Urinary bladder (tissue), 4 donors: ENCODE measurements around the gene NRCAM. TPM values are rescaled to one million over a fixed set of nuclear protein-coding genes. Genes with fewer than 3 reads are reported as not detected.
"Not testable (repeated sequence)": the region's sequence is repeated elsewhere in the genome, so short reads cannot be mapped to it uniquely, and the experiment has no call there.

Source experiments
- DNase-seq: peaks from one replicate; pipeline ENCODE4 v3.0.0-alpha.2; 2015; ENCODE audit errors: extremely low spot score
- H3K27ac ChIP-seq: one replicate; pipeline ENCODE4 v1.5.1; 2013; ENCODE audit warnings: low read depth, mild to moderate bottlenecking, moderate library complexity
- H3K36me3 ChIP-seq: one replicate; pipeline ENCODE4 v1.6.1; 2013; ENCODE audit warnings: mild to moderate bottlenecking, moderate library complexity; ENCODE audit not compliant: insufficient read depth
- H3K4me1 ChIP-seq: one replicate; pipeline ENCODE4 v1.6.1; 2013; ENCODE audit warnings: mild to moderate bottlenecking, moderate library complexity; ENCODE audit not compliant: insufficient read depth
- H3K4me3 ChIP-seq: one replicate; pipeline ENCODE4 v1.5.1; 2013; ENCODE audit warnings: low read depth, low read length
- WGBS: extraction: QIAGEN DNeasy Blood & Tissue Kit; methylation state at CpG from one replicate; pipeline ENCODE4 v1.1.7; 2013; 5-methylcytosine and 5-hydroxymethylcytosine counted together
- polyA plus RNA-seq: library from polyadenylated mRNA; stranded (reverse); fragments of 200-250 nt; gene quantifications from one replicate; pipeline ENCODE4 v1.2.3, GENCODE V29; 2013
- total RNA-seq: library from RNA; depleted of rRNA; stranded (reverse); fragments of >200 nt; gene quantifications from one replicate; pipeline ENCODE4 v1.2.3, GENCODE V29; 2014
- donor health status: healthy with polysubstance abuse.
- donor health status: healthy.

The NRCAM gene
- total and polyA plus RNA-seq, 2 donors = 2.0 to 9.7 TPM

- Histone ChIP-seq H3K27ac (no peak overlapping the region), H3K36me3 (no peaks in the 10 kb centered on the region), H3K4me3 (no peak overlapping the region), H3K4me1 (no peaks in the 10 kb centered on the region)
- no peak for DNase-seq
- 94% methylated on average over 6 of the region's 6 CpGs for WGBS
Observed at GRCh38 chr7:108409146-108409545, 47.1 kb downstream of the NRCAM start.

GRCh38 chr7:108408296-108408991 is 47.8 kb downstream of the NRCAM start:
- H3K36me3 ChIP-seq = no peaks in the 10 kb centered on the region
- H3K4me3 ChIP-seq = no peak overlapping the region
- no peak overlapping the region for H3K27ac ChIP-seq
- no peaks in the 10 kb centered on the region for H3K4me1 ChIP-seq
- no peak for DNase-seq
- 72% methylated on average over 7 of the region's 7 CpGs for WGBS

GRCh38 chr7:108407676-108408075 is 48.6 kb downstream of the NRCAM start:
- Histone ChIP-seq H3K4me1 (no peaks in the 10 kb centered on the region), H3K36me3 (no peaks in the 10 kb centered on the region), H3K4me3 (no peak overlapping the region), H3K27ac (no peak overlapping the region)
- no peak for DNase-seq
- 87% methylated on average over 2 of the region's 2 CpGs for WGBS

GRCh38 chr7:108406222-108406890 is 49.9 kb downstream of the NRCAM start:
- Histone ChIP-seq H3K4me1 (no peaks in the 10 kb centered on the region), H3K27ac (no peak overlapping the region), H3K36me3 (no peaks in the 10 kb centered on the region), H3K4me3 (no peak overlapping the region)
- DNase-seq = no peak
- 62% methylated on average over 1 of the region's 1 CpG for WGBS

GRCh38 chr7:108404509-108405420 is 51.5 kb downstream of the NRCAM start:
- H3K4me3 ChIP-seq = no peak overlapping the region
- DNase-seq = no peak
- no peaks in the 10 kb centered on the region for H3K36me3 ChIP-seq
- WGBS = 89% methylated on average over 11 of the region's 11 CpGs
- H3K4me1 ChIP-seq = no peaks in the 10 kb centered on the region
- no peak overlapping the region for H3K27ac ChIP-seq

- 89% methylated on average over 9 of the region's 9 CpGs for WGBS
- Histone ChIP-seq H3K4me1 (no peaks in the 10 kb centered on the region), H3K36me3 (no peaks in the 10 kb centered on the region), H3K4me3 (no peak overlapping the region), H3K27ac (no peak overlapping the region)
- DNase-seq = no peak
Observed at GRCh38 chr7:108403597-108404217, 52.5 kb downstream of the NRCAM start.

GRCh38 chr7:108402865-108403264 is 53.4 kb downstream of the NRCAM start:
- no peak overlapping the region for H3K27ac ChIP-seq
- 40% methylated on average over 2 of the region's 2 CpGs for WGBS
- no peak for DNase-seq
- no peaks in the 10 kb centered on the region for H3K4me1 ChIP-seq
- no peak overlapping the region for H3K4me3 ChIP-seq
- no peaks in the 10 kb centered on the region for H3K36me3 ChIP-seq

- Histone ChIP-seq H3K4me1 (no peaks in the 10 kb centered on the region), H3K4me3 (no peak overlapping the region), H3K27ac (no peak overlapping the region), H3K36me3 (no peaks in the 10 kb centered on the region)
- 83% methylated on average over 9 of the region's 9 CpGs for WGBS
- no peak for DNase-seq
Observed at GRCh38 chr7:108396080-108396479, 60.2 kb downstream of the NRCAM start.

GRCh38 chr7:108395426-108395825 is 60.8 kb downstream of the NRCAM start:
- Histone ChIP-seq H3K36me3 (no peaks in the 10 kb centered on the region), H3K27ac (no peak overlapping the region), H3K4me3 (no peak overlapping the region), H3K4me1 (no peaks in the 10 kb centered on the region)
- DNase-seq = no peak

GRCh38 chr7:108393097-108393496 is 63.1 kb downstream of the NRCAM start:
- not testable (repeated sequence) for H3K4me1 ChIP-seq, H3K36me3 ChIP-seq, DNase-seq, H3K4me3 ChIP-seq, H3K27ac ChIP-seq
- 46% methylated on average over 10 of the region's 10 CpGs for WGBS

GRCh38 chr7:108387686-108388085 is 68.5 kb downstream of the NRCAM start:
- WGBS = 90% methylated on average over 2 of the region's 2 CpGs
- DNase-seq, H3K36me3 ChIP-seq, H3K27ac ChIP-seq, H3K4me3 ChIP-seq, H3K4me1 ChIP-seq: not testable (repeated sequence)

GRCh38 chr7:108385834-108386422 is 70.3 kb downstream of the NRCAM start:
- Histone ChIP-seq H3K4me1 (no peaks in the 10 kb centered on the region), H3K27ac (no peak overlapping the region), H3K4me3 (no peak overlapping the region), H3K36me3 (peaks cover 2% of the 10 kb centered on the region)
- DNase-seq = no peak
- 71% methylated on average over 2 of the region's 2 CpGs for WGBS
